Right lobe of liver (tissue), 6 donors: Measurements from ENCODE around the gene CCDC186. TPM values are rescaled to one million over a fixed set of nuclear protein-coding genes. Genes with fewer than 3 reads are reported as not detected.

Source experiments
- ATAC-seq, 4 donors: fragments of 200-7000 bp; cut with Tn5 transposase; one replicate each; pipeline ENCODE4 v1.9.1; 2020; ENCODE audit warnings: mild to moderate bottlenecking in 4 of 4, moderate library complexity in 4 of 4
- DNase-seq, 3 donors: peaks; one replicate each; pipeline ENCODE4 v3.0.0-alpha.2; 2020
- H3K27ac ChIP-seq, 3 donors: fragments of 200-600 bp; one replicate each; pipeline ENCODE4 v1.8.0; 2022
- H3K27me3 ChIP-seq, 2 donors: fragments of 200-600 bp; one replicate each; pipeline ENCODE4 v1.8.0; 2022
- H3K36me3 ChIP-seq, 4 donors: fragments of 200-600 bp; sonication (generic) in 1 of 4; one replicate each; pipeline versions ENCODE4 v1.5.1 to v1.8.0; 2017 to 2022; ENCODE audit warnings: control low read depth in 1 of 4
- H3K4me1 ChIP-seq, 4 donors: fragments of 200-600 bp; sonication (generic) in 1 of 4; one replicate each; pipeline versions ENCODE4 v1.5.1 to v1.8.0; 2017 to 2022; ENCODE audit warnings: control low read depth in 1 of 4
- H3K4me3 ChIP-seq, 3 donors: fragments of 200-600 bp; one replicate each; pipeline ENCODE4 v1.8.0; 2022
- H3K9me3 ChIP-seq, 4 donors: fragments of 200-600 bp; sonication (generic) in 1 of 4; one replicate each; pipeline versions ENCODE4 v1.5.1 to v1.8.0; 2017 to 2022; ENCODE audit warnings: control low read depth in 1 of 4
- CTCF ChIP-seq, 4 donors: fragments of 200-600 bp in 3 of 4; fragments of 450-650 bp in 1 of 4; IDR thresholded peaks; one replicate each; pipeline versions ENCODE4 v1.5.1 to v1.8.0; 2016 to 2022; ENCODE audit warnings: antibody characterized with exemption in 4 of 4, mild to moderate bottlenecking in 2 of 4
- POLR2A ChIP-seq: fragments of 450-650 bp; IDR thresholded peaks from one replicate; pipeline ENCODE4 v1.6.1; 2017; ENCODE audit warnings: antibody characterized with exemption, mild to moderate bottlenecking
- WGBS: methylation state at CpG from one replicate; pipeline ENCODE4 v1.1.6; 2018; ENCODE audit warnings: low coverage, low lambda C conversion rate; ENCODE audit not compliant: insufficient coverage; ENCODE audit errors: missing lambda C conversion rate; 5-methylcytosine and 5-hydroxymethylcytosine counted together
- intact Hi-C, 2 donors: fragments of 100-400 bp; cut with DNase I; formaldehyde crosslinking; loops; one replicate each; pipeline versions ENCODE4 v1.11.2 to v1.14.1; 2022
- microRNA counts: library from miRNA; unstranded; fragments of <30 nt; microRNA quantifications from one replicate; lab custom pipeline; 2016
- small RNA-seq, 2 experiments: library from RNA; depleted of rRNA; stranded (forward); fragments of <200 nt; gene quantifications; one replicate each; pipeline ENCODE3, GENCODE V24; 2016
- total RNA-seq, 6 experiments: library from RNA; depleted of rRNA in 2 of 6; stranded (reverse); fragments of >200 nt in 2 of 6; fragmentation: NEBNext Ultra II Directional in 3 of 6; extraction: Animal tissue kit (Norgen Biotek cat#: 25700) in 3 of 6; gene quantifications; one replicate each; pipeline versions ENCODE4 v1.1.0 to v1.2.4, GENCODE V29; 2016 to 2023
- donor health status: DM: no; HTN: yes; CAD: no.
- donor health status: DM: no; HTN: no; CAD: no.
- donor health status: DM: no; HTN: no; CAD: no.
- donor health status: DM: no; HTN: yes; CAD: no.
- donor health status: DM: no; HTN: yes; CAD: no.

The CCDC186 gene
- total RNA-seq, 6 experiments from 2014 or later, result 4.2 to 11.7 (median 6.9) TPM

- TF ChIP-seq POLR2A (no peak), CTCF (IDR thresholded peaks at IDR 0.05) (no peak)
- intact Hi-C loops, result no loop called here
- peak in 2 of 4 donors; percentile 37 to 50 for ATAC-seq
Observed at GRCh38 chr10:114077347-114077746, 96.7 kb downstream of the CCDC186 start.

GRCh38 chr10:114075093-114075492, 98.9 kb downstream of the CCDC186 start:
- no peak for ATAC-seq
- TF ChIP-seq POLR2A, result no peak
- DNase-seq, result no peak
- H3K27ac ChIP-seq, result no peak overlapping the region
- H3K27me3 ChIP-seq, result no peaks in the 10 kb centered on the region
- no peaks in the 10 kb centered on the region for H3K4me1 ChIP-seq
- H3K9me3 ChIP-seq, result no peaks in the 10 kb centered on the region
- WGBS, result 100% methylated on average over 4 of the region's 6 CpGs
- no peak overlapping the region for H3K4me3 ChIP-seq
- no peaks in the 10 kb centered on the region for H3K36me3 ChIP-seq
- intact Hi-C loops, result no loop called here

More at GRCh38 chr10:114077347-114077746, 96.7 kb downstream of the CCDC186 start:
- Histone ChIP-seq H3K27me3 (no peaks in the 10 kb centered on the region), H3K27ac (no peak overlapping the region), H3K9me3 (no peaks in the 10 kb centered on the region), H3K36me3 (no peaks in the 10 kb centered on the region), H3K4me1 (no peaks in the 10 kb centered on the region), H3K4me3 (no peak overlapping the region)
- no peak for DNase-seq
- WGBS, result 46% methylated on average over 1 of the region's 1 CpG

DNA sequence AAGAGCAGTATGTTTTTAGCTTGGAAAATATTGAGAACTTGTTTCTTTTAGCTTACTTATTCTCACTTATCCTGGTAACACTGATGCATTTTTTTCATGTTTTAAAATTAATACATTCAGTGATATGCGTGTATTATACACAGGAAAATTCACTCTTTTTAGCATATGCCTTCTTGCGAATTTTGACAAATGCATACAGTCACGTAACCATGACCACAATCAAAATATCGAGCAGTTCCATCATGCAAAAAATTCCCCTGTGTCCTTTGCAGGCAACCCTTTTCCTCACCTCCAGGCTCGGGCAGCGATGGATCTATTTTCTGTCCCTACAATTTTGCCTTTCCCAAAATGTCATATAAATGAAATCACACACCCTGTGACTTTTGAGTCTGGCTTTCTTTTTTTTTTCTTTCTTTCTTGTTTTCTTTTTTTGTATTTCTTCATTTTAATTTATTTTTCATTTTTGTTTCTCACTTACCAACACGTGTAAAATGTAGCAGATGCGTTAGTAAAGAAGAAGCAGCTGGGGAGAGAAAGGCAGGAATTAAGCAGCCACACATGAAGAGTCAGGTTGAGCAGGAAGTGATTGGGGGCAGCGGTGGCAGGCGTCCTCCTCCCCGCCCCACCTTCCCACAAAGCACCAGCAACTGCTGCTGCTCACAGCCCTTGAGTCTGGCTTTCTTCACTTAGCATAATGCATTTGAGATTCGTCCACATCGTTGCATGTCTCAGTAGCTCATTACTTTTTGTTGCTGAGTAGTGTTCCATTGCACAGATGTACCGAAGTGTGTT, 100.4 kb downstream of the CCDC186 start:
- Histone ChIP-seq H3K4me3 (no peak overlapping the region), H3K4me1 (no peaks in the 10 kb centered on the region), H3K27ac (no peak overlapping the region), H3K9me3 (no peaks in the 10 kb centered on the region), H3K27me3 (no peaks in the 10 kb centered on the region), H3K36me3 (no peaks in the 10 kb centered on the region)
- TF ChIP-seq POLR2A, result no peak
- no peak for TF ChIP-seq CTCF (IDR thresholded peaks at IDR 0.05)
- ATAC-seq (no peak), DNase-seq (no peak)
- 65% methylated on average over 14 of the region's 14 CpGs for WGBS
- intact Hi-C loops, result no loop called here

DNA sequence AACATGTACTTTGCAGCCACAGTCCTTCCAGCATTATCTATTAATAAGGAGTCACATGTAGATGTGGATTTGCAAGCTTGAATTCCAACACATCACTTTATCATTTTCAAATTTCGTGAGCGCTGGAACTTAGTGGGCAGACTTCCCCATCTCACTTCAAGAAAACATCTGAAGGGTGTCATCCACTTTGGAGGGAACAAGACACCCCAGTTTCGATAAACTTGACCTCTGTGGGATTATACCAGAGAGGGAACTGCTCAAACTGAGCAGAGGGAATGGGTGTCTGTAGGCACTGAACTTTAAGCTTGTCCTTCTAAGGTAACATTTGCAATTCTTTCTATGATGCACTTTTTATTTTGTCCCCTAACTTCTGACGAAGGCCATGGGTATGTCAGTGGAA, 102.8 kb downstream of the CCDC186 start:
- WGBS, result 60% methylated on average over 4 of the region's 4 CpGs
- peak in 1 of 4 donors; percentile 43 for ATAC-seq
- TF ChIP-seq CTCF (IDR thresholded peaks at IDR 0.05), result no peak

More for the DNA sequence above, 102.8 kb downstream of the CCDC186 start:
- intact Hi-C loops, result no loop called here
- H3K27me3 ChIP-seq, result no peaks in the 10 kb centered on the region
- no peaks in the 10 kb centered on the region for H3K36me3 ChIP-seq
- no peak for DNase-seq
- H3K4me3 ChIP-seq, result no peak overlapping the region
- H3K27ac ChIP-seq, result no peak overlapping the region
- H3K9me3 ChIP-seq, result no peaks in the 10 kb centered on the region
- H3K4me1 ChIP-seq, result no peaks in the 10 kb centered on the region

MicroRNAs encoded within 50 kb of the gene (microRNA counts, 767-probe panel; counts per million panel counts)
- 237 counts per million for microRNA hsa-miR-2110 (lab: Ali Mortazavi, UCI)

Small RNAs within 50 kb of the gene (small RNA-seq; reads per million reads assigned to genes)
- 0 reads per million in 2 experiments for gene RF02277
- gene RNU6-709P, result 0 reads per million in 2 experiments

Other genes with a start within 250 kb of the CCDC186 start
- under 1 TPM in 4 of 6 experiments, not detected in 2; 0.11 to 0.66 (median 0.38) TPM for gene ADRB1, start 130.3 kb downstream of the CCDC186 start, total RNA-seq
- gene TDRD1, start 5.2 kb upstream of the CCDC186 start, total RNA-seq, result under 1 TPM in 5 of 6 experiments, not detected in 1; 0.06 to 0.17 (median 0.12) TPM
- gene VWA2, start 65.1 kb upstream of the CCDC186 start, total RNA-seq, result under 1 TPM in 4 of 6 experiments, not detected in 2; 0.06 to 0.14 (median 0.09) TPM
- 1 to 10 TPM in 4 of 6 experiments, under 1 TPM in 2; 0.50 to 2.2 (median 1.1) TPM for gene AFAP1L2, start 230.3 kb upstream of the CCDC186 start, total RNA-seq